Liver (tissue), 9 donors: ENCODE results near the gene BMP10. TPM values are rescaled to one million over a fixed set of nuclear protein-coding genes. Genes with fewer than 3 reads are reported as not detected.

Source experiments
- DNase-seq: peaks from one replicate; pipeline ENCODE4 v3.0.0-alpha.2; 2017; ENCODE audit warnings: low spot score
- H3K27ac ChIP-seq, 2 donors: one replicate each; pipeline ENCODE4 v1.7.0; 2013; ENCODE audit warnings: inconsistent platforms in 2 of 2, low read length in 2 of 2, control low read depth in 1 of 2, low read depth in 1 of 2, mild to moderate bottlenecking in 1 of 2
- H3K27me3 ChIP-seq, 4 donors: one replicate each; pipeline versions ENCODE4 v1.6.1 to v1.7.0; 2013; ENCODE audit warnings: low read length in 3 of 4, inconsistent platforms in 1 of 4, mild to moderate bottlenecking in 1 of 4, moderate library complexity in 1 of 4; ENCODE audit not compliant: control insufficient read depth in 4 of 4, insufficient read depth in 4 of 4
- H3K36me3 ChIP-seq, 4 donors: one replicate each; pipeline versions ENCODE4 v1.6.1 to v1.7.0; 2013; ENCODE audit warnings: low read length in 3 of 4, mild to moderate bottlenecking in 3 of 4, low read depth in 1 of 4, moderate library complexity in 1 of 4; ENCODE audit not compliant: control insufficient read depth in 4 of 4, insufficient read depth in 3 of 4
- H3K4me1 ChIP-seq, 4 donors: one replicate each; pipeline versions ENCODE4 v1.6.1 to v1.7.0; 2013; ENCODE audit warnings: low read length in 3 of 4, mild to moderate bottlenecking in 3 of 4, moderate library complexity in 1 of 4; ENCODE audit not compliant: control insufficient read depth in 4 of 4, insufficient read depth in 4 of 4
- H3K4me3 ChIP-seq, 3 donors: one replicate each; pipeline versions ENCODE4 v1.6.1 to v1.7.0; 2013; ENCODE audit warnings: low read length in 3 of 3, control low read depth in 1 of 3, low read depth in 1 of 3, mild to moderate bottlenecking in 1 of 3
- H3K9ac ChIP-seq, 2 donors: one replicate each; pipeline ENCODE4 v1.7.0; 2013; ENCODE audit warnings: low read length in 2 of 2, mild to moderate bottlenecking in 2 of 2, moderate library complexity in 2 of 2, control low read depth in 1 of 2, low read depth in 1 of 2
- H3K9me3 ChIP-seq, 4 donors: one replicate each; pipeline versions ENCODE4 v1.6.1 to v1.7.0; 2013; ENCODE audit warnings: low read length in 3 of 4; ENCODE audit not compliant: control insufficient read depth in 4 of 4
- EGR1 ChIP-seq, 2 donors: IDR thresholded peaks; 2 replicates each; pipeline ENCODE4 v1.6.1; 2016 to 2018; ENCODE audit warnings: antibody characterized with exemption in 2 of 2, low read depth in 2 of 2
- FOXA1 ChIP-seq: IDR thresholded peaks from 2 replicates; pipeline ENCODE4 v1.6.1; 2016; ENCODE audit warnings: antibody characterized with exemption
- FOXA2 ChIP-seq: IDR thresholded peaks from 2 replicates; pipeline ENCODE4 v1.6.1; 2016; ENCODE audit warnings: antibody characterized with exemption
- HNF4A ChIP-seq, 2 donors: conservative IDR thresholded peaks; 2 replicates each; pipeline ENCODE4 v1.6.1; 2016; ENCODE audit warnings: antibody characterized with exemption in 2 of 2, mild to moderate bottlenecking in 2 of 2
- HNF4G ChIP-seq: IDR thresholded peaks from 2 replicates; pipeline ENCODE4 v1.6.1; 2016; ENCODE audit warnings: antibody characterized with exemption
- JUND ChIP-seq, 2 donors: IDR thresholded peaks; 2 replicates each; pipeline ENCODE4 v1.6.1; 2016; ENCODE audit warnings: antibody characterized with exemption in 2 of 2
- RXRA ChIP-seq, 2 donors: IDR thresholded peaks; 2 replicates each; pipeline ENCODE4 v1.6.1; 2017 to 2018; ENCODE audit warnings: antibody characterized with exemption in 2 of 2, mild to moderate bottlenecking in 1 of 2
- TAF1 ChIP-seq: conservative IDR thresholded peaks from 2 replicates; pipeline ENCODE4 v1.6.1; 2016; ENCODE audit warnings: antibody characterized with exemption, mild to moderate bottlenecking
- YY1 ChIP-seq: IDR thresholded peaks from 2 replicates; pipeline ENCODE4 v1.6.1; 2016; ENCODE audit warnings: antibody characterized with exemption, mild to moderate bottlenecking
- WGBS: extraction: QIAGEN DNeasy Blood & Tissue Kit; methylation state at CpG from one replicate; pipeline ENCODE4 v1.1.7; 2013; 5-methylcytosine and 5-hydroxymethylcytosine counted together
- polyA plus RNA-seq, 2 donors: library from polyadenylated mRNA; stranded (reverse) in 1 of 2; unstranded in 1 of 2; fragments of 200-250 nt in 1 of 2; fragments of >200 nt in 1 of 2; fragmentation: Nextera tagmentation in 1 of 2; extraction: Ambion mirVana in 1 of 2; gene quantifications; one replicate each; pipeline versions ENCODE4 v1.2.1 to v1.2.3, GENCODE V29; 2013 to 2015
- total RNA-seq, 2 donors: library from RNA; depleted of rRNA; stranded (reverse); fragments of >200 nt; gene quantifications; one replicate each; pipeline ENCODE4 v1.2.3, GENCODE V29; 2014
- TF ChIP-seq, protein P1 (sequence below): IDR thresholded peaks from 2 replicates; pipeline ENCODE4 v1.6.1; 2016; ENCODE audit warnings: antibody characterized with exemption
- TF ChIP-seq, protein P2 (sequence below): IDR thresholded peaks from 2 replicates; pipeline ENCODE4 v1.6.1; 2016; ENCODE audit warnings: antibody characterized with exemption, mild to moderate bottlenecking
- TF ChIP-seq, protein P3 (sequence below): IDR thresholded peaks from 2 replicates; pipeline ENCODE4 v1.6.1; 2016; ENCODE audit warnings: antibody characterized with exemption
- donor health status: healthy.
- donor health status: healthy.
- donor health status: healthy.
- donor health status: healthy.
- donor health status: healthy.

The BMP10 gene
- total and polyA plus RNA-seq, 4 donors: 0.39 to 10.0 (median 8.7) TPM

DNA sequence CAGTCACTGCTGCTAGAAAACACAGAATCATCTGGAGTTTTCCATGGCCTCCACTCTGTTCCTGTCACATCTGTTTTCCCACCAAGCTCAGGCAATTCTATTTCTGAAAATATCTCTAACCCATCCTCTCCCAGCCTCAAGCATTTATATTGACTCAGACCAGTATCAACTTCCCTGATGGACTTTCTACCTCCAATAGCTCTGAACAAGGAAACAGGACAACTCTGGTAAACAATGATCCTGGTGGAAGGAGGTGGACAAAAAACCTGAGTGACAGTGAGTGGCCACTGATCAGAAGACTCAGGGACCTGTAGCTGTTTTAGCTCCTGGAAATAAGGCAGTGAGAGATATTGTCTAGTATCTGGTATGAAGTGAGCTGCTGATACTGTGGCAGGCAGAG, 23.4 kb downstream of the BMP10 start:
- no peak for DNase-seq
- H3K27ac ChIP-seq: no peak overlapping the region

GRCh38 chr2:68846091-68846490, 25.1 kb downstream of the BMP10 start:
- H3K27me3 ChIP-seq: peaks cover 0 to 4% (median 0%) of the 10 kb centered on the region in 4 donors
- H3K27ac ChIP-seq: no peak overlapping the region
- no peak for TF ChIP-seq EGR1 (IDR thresholded peaks at IDR 0.05; ENCODE audit: low read depth in 2 of 2)
- no peak for TF ChIP-seq HNF4G
- TF ChIP-seq, protein P1, sequence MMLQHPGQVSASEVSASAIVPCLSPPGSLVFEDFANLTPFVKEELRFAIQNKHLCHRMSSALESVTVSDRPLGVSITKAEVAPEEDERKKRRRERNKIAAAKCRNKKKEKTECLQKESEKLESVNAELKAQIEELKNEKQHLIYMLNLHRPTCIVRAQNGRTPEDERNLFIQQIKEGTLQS: no peak
- no peak for TF ChIP-seq FOXA1
- no peak for TF ChIP-seq HNF4A (conservative IDR thresholded peaks at IDR 0.05)
- TF ChIP-seq RXRA (IDR thresholded peaks at IDR 0.05): no peak
- no peaks in the 10 kb centered on the region for H3K36me3 ChIP-seq
- no peaks in the 10 kb centered on the region for H3K4me1 ChIP-seq
- WGBS: 74% methylated on average over 3 of the region's 3 CpGs
- no peak for DNase-seq
- no peak overlapping the region for H3K9ac ChIP-seq
- no peaks in the 10 kb centered on the region for H3K9me3 ChIP-seq
- H3K4me3 ChIP-seq: no peak overlapping the region

More for the DNA sequence above, 23.4 kb downstream of the BMP10 start:
- H3K4me1 ChIP-seq: no peaks in the 10 kb centered on the region
- no peaks in the 10 kb centered on the region for H3K9me3 ChIP-seq
- H3K27me3 ChIP-seq: peaks cover 0 to 4% (median 0%) of the 10 kb centered on the region in 4 donors
- no peak overlapping the region for H3K4me3 ChIP-seq
- no peaks in the 10 kb centered on the region for H3K36me3 ChIP-seq
- no peak overlapping the region for H3K9ac ChIP-seq
- no peak for TF ChIP-seq FOXA2
- no peak for TF ChIP-seq TAF1

GRCh38 chr2:68845043-68845442, 26.2 kb downstream of the BMP10 start:
- no peaks in the 10 kb centered on the region for H3K36me3 ChIP-seq
- DNase-seq: no peak
- no peaks in the 10 kb centered on the region for H3K4me1 ChIP-seq
- H3K4me3 ChIP-seq: no peak overlapping the region
- 89% methylated on average over 2 of the region's 2 CpGs for WGBS
- H3K27me3 ChIP-seq: peaks cover 0 to 4% (median 0%) of the 10 kb centered on the region in 4 donors
- no peak overlapping the region for H3K9ac ChIP-seq
- no peak overlapping the region for H3K27ac ChIP-seq
- TF ChIP-seq, protein P2, sequence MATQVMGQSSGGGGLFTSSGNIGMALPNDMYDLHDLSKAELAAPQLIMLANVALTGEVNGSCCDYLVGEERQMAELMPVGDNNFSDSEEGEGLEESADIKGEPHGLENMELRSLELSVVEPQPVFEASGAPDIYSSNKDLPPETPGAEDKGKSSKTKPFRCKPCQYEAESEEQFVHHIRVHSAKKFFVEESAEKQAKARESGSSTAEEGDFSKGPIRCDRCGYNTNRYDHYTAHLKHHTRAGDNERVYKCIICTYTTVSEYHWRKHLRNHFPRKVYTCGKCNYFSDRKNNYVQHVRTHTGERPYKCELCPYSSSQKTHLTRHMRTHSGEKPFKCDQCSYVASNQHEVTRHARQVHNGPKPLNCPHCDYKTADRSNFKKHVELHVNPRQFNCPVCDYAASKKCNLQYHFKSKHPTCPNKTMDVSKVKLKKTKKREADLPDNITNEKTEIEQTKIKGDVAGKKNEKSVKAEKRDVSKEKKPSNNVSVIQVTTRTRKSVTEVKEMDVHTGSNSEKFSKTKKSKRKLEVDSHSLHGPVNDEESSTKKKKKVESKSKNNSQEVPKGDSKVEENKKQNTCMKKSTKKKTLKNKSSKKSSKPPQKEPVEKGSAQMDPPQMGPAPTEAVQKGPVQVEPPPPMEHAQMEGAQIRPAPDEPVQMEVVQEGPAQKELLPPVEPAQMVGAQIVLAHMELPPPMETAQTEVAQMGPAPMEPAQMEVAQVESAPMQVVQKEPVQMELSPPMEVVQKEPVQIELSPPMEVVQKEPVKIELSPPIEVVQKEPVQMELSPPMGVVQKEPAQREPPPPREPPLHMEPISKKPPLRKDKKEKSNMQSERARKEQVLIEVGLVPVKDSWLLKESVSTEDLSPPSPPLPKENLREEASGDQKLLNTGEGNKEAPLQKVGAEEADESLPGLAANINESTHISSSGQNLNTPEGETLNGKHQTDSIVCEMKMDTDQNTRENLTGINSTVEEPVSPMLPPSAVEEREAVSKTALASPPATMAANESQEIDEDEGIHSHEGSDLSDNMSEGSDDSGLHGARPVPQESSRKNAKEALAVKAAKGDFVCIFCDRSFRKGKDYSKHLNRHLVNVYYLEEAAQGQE: no peak
- TF ChIP-seq EGR1 (IDR thresholded peaks at IDR 0.05; ENCODE audit: low read depth in 2 of 2) (no peak), FOXA1 (no peak), JUND (IDR thresholded peaks at IDR 0.05) (no peak), HNF4G (no peak), FOXA2 (no peak), YY1 (no peak), RXRA (IDR thresholded peaks at IDR 0.05) (no peak)
- TF ChIP-seq, protein P1: no peak
- TF ChIP-seq, protein P3, sequence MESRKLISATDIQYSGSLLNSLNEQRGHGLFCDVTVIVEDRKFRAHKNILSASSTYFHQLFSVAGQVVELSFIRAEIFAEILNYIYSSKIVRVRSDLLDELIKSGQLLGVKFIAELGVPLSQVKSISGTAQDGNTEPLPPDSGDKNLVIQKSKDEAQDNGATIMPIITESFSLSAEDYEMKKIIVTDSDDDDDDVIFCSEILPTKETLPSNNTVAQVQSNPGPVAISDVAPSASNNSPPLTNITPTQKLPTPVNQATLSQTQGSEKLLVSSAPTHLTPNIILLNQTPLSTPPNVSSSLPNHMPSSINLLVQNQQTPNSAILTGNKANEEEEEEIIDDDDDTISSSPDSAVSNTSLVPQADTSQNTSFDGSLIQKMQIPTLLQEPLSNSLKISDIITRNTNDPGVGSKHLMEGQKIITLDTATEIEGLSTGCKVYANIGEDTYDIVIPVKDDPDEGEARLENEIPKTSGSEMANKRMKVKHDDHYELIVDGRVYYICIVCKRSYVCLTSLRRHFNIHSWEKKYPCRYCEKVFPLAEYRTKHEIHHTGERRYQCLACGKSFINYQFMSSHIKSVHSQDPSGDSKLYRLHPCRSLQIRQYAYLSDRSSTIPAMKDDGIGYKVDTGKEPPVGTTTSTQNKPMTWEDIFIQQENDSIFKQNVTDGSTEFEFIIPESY: no peak
- no peaks in the 10 kb centered on the region for H3K9me3 ChIP-seq
